GM21723 (cell line): ENCODE data around the gene RASAL2.
"Not testable (repeated sequence)": the region's sequence is repeated elsewhere in the genome, so short reads cannot be mapped to it uniquely, and the experiment has no call there.

Source experiments
- ATAC-seq: cut with Tn5 transposase; IDR thresholded peaks from one replicate; pipeline ENCODE4 v1.9.1; 2021; ENCODE audit warnings: mild to moderate bottlenecking, moderate library complexity; ENCODE audit not compliant: unreplicated experiment

Gene RASAL2

GRCh38 chr1:178220094-178220493 lies 126.2 kb downstream of the RASAL2 start:
- ATAC-seq, result no peak

GRCh38 chr1:178223289-178223688 lies 129.4 kb downstream of the RASAL2 start:
- no peak for ATAC-seq

- no peak for ATAC-seq
These were observed 130.5 kb downstream of the RASAL2 start for GRCh38 chr1:178224358-178224757.

GRCh38 chr1:178230881-178231409 lies 137.0 kb downstream of the RASAL2 start:
- no peak for ATAC-seq

- ATAC-seq, result no peak
These were observed 138.2 kb downstream of the RASAL2 start for GRCh38 chr1:178232108-178232507.

- ATAC-seq, result no peak
These were observed 139.0 kb downstream of the RASAL2 start for GRCh38 chr1:178232949-178233348.

- no peak for ATAC-seq
These were observed 143.2 kb downstream of the RASAL2 start for GRCh38 chr1:178237121-178237520.

GRCh38 chr1:178238722-178239510 lies 145.0 kb downstream of the RASAL2 start:
- ATAC-seq, result no peak

GRCh38 chr1:178241057-178241456 lies 147.2 kb downstream of the RASAL2 start:
- ATAC-seq, result no peak

GRCh38 chr1:178241837-178242236 lies 147.9 kb downstream of the RASAL2 start:
- ATAC-seq, result no peak

GRCh38 chr1:178243119-178243518 lies 149.2 kb downstream of the RASAL2 start:
- ATAC-seq, result no peak

- no peak for ATAC-seq
These were observed 150.0 kb downstream of the RASAL2 start for GRCh38 chr1:178243890-178244289.

- ATAC-seq, result not testable (repeated sequence)
These were observed 154.4 kb downstream of the RASAL2 start for GRCh38 chr1:178248284-178248683.

- not testable (repeated sequence) for ATAC-seq
These were observed 159.7 kb downstream of the RASAL2 start for GRCh38 chr1:178253581-178253980.

GRCh38 chr1:178254433-178254832 lies 160.5 kb downstream of the RASAL2 start:
- no peak for ATAC-seq

GRCh38 chr1:178258536-178258935 lies 164.6 kb downstream of the RASAL2 start:
- ATAC-seq, result no peak

- no peak for ATAC-seq
These were observed 168.2 kb downstream of the RASAL2 start for GRCh38 chr1:178262120-178262500.

GRCh38 chr1:178263341-178263740 lies 169.4 kb downstream of the RASAL2 start:
- ATAC-seq, result no peak

- ATAC-seq, result no peak
These were observed 172.2 kb downstream of the RASAL2 start for GRCh38 chr1:178266113-178266512.

GRCh38 chr1:178266619-178267066 lies 172.7 kb downstream of the RASAL2 start:
- no peak for ATAC-seq

GRCh38 chr1:178267646-178268094 lies 173.8 kb downstream of the RASAL2 start:
- no peak for ATAC-seq

GRCh38 chr1:178271471-178271870 lies 177.6 kb downstream of the RASAL2 start:
- ATAC-seq, result no peak
